ENCODE results near the gene MPC2. TPM values are rescaled to one million over a fixed set of nuclear protein-coding genes. Genes with fewer than 3 reads are reported as not detected.

The MPC2 gene
- total and polyA plus RNA-seq, 4 donors: 32.8 to 56.4 (median 49.4) TPM

DNA sequence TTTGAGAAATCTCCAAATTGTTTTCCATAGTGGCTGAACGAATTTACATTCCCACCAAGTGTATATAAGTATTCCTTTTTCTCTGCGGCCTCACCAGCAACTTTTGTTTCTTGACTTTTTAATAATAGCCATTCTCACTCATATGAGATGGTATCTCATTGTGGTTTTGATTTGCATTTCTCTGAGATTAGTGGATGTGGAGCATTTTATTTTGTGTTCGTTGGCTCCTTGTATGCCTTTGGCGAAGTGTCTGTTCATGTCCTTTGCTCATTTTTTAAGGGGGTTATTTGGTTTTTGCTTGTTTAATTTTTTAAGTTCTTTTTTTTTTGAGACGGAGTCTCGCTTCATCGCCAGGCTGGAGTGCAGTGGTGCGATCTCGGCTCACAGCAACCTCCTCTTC, 45.1 kb upstream of the MPC2 start:
- DNase-seq: no peak
- H3K4me3 ChIP-seq: no peak overlapping the region
- H3K36me3 ChIP-seq (ENCODE audit: control insufficient read depth in 4 of 4, insufficient read depth in 4 of 4, low read length in 4 of 4): peaks cover under 1 to 4% (median 2%) of the 10 kb centered on the region in 4 donors
- H3K27ac ChIP-seq (ENCODE audit: low read depth in 1 of 2, low read length in 1 of 2): no peak overlapping the region
- H3K9ac ChIP-seq (ENCODE audit: insufficient read depth in 1 of 2, low read length in 2 of 2): no peak overlapping the region
- H3K27me3 ChIP-seq (ENCODE audit: control insufficient read depth in 3 of 3, insufficient read depth in 3 of 3, low read length in 2 of 3): no peaks in the 10 kb centered on the region
- H3K4me1 ChIP-seq (ENCODE audit: control insufficient read depth in 5 of 5, insufficient read depth in 5 of 5, low read length in 5 of 5): peaks cover 0 to 7% (median 0%) of the 10 kb centered on the region in 5 donors
- TF ChIP-seq, protein P1, sequence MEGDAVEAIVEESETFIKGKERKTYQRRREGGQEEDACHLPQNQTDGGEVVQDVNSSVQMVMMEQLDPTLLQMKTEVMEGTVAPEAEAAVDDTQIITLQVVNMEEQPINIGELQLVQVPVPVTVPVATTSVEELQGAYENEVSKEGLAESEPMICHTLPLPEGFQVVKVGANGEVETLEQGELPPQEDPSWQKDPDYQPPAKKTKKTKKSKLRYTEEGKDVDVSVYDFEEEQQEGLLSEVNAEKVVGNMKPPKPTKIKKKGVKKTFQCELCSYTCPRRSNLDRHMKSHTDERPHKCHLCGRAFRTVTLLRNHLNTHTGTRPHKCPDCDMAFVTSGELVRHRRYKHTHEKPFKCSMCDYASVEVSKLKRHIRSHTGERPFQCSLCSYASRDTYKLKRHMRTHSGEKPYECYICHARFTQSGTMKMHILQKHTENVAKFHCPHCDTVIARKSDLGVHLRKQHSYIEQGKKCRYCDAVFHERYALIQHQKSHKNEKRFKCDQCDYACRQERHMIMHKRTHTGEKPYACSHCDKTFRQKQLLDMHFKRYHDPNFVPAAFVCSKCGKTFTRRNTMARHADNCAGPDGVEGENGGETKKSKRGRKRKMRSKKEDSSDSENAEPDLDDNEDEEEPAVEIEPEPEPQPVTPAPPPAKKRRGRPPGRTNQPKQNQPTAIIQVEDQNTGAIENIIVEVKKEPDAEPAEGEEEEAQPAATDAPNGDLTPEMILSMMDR (IDR thresholded peaks at IDR 0.05; ENCODE audit: control extremely low read depth, extremely low read depth): no peak
- peaks cover 0 to 2% (median 0%) of the 10 kb centered on the region in 4 donors for H3K9me3 ChIP-seq (ENCODE audit: control insufficient read depth in 4 of 4, insufficient read depth in 3 of 4, low read length in 3 of 4)
- 97 to 98% methylated on average over 9 of the region's 9 CpGs for WGBS, 2 donors
- ATAC-seq (ENCODE audit: insufficient read depth, low FRiP score): no peak

DNA sequence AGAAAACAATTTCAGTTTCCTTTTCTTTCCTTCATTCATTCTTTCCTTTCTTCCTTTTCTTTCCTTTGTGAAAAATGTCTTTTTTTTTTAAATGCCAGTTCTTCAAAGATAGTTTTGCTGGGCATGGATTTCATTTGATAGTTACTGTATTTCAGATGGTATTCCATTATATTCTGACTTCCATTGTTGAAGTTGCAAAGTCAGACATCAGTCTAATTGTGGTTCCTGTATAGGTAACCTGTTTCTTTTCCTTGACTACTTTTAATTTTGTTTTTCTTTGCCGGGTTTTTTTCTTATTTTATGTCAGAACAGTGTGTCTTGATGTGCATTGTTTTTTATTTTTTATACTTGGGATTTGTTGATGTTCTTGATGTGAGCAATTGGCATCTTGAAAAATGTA, 40.4 kb upstream of the MPC2 start:
- H3K27me3 ChIP-seq (ENCODE audit: control insufficient read depth in 3 of 3, insufficient read depth in 3 of 3, low read length in 2 of 3): no peaks in the 10 kb centered on the region
- H3K27ac ChIP-seq (ENCODE audit: low read depth in 1 of 2, low read length in 1 of 2): no peak overlapping the region
- WGBS, 2 donors: 96 to 100% methylated on average over 1 of the region's 1 CpG
- TF ChIP-seq, protein P1 (IDR thresholded peaks at IDR 0.05; ENCODE audit: control extremely low read depth, extremely low read depth): no peak
- H3K9me3 ChIP-seq (ENCODE audit: control insufficient read depth in 4 of 4, insufficient read depth in 3 of 4, low read length in 3 of 4): peaks cover 0 to 2% (median 0%) of the 10 kb centered on the region in 4 donors
- DNase-seq: no peak
- no peak overlapping the region for H3K4me3 ChIP-seq
- H3K36me3 ChIP-seq (ENCODE audit: control insufficient read depth in 4 of 4, insufficient read depth in 4 of 4, low read length in 4 of 4): peaks cover 1 to 12% (median 7%) of the 10 kb centered on the region in 4 donors
- no peak overlapping the region for H3K9ac ChIP-seq (ENCODE audit: insufficient read depth in 1 of 2, low read length in 2 of 2)
- peaks cover 0 to 6% (median 0%) of the 10 kb centered on the region in 5 donors for H3K4me1 ChIP-seq (ENCODE audit: control insufficient read depth in 5 of 5, insufficient read depth in 5 of 5, low read length in 5 of 5)
- no peak for ATAC-seq (ENCODE audit: insufficient read depth, low FRiP score)

DNA sequence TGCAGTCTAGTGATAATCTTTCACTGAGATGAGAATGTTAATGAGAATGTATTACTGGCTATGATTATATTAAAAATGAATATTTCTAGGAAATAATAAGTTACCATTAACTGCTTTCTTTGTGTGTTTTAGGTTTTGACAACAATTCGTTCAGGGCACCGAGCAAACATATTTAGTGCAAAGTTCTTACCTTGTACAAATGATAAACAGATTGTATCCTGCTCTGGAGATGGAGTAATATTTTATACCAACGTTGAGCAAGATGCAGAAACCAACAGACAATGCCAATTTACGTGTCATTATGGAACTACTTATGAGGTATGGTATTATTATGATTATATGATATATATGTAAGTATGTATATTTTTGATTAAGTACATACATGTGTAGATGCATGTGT, 37.8 kb upstream of the MPC2 start:
- ATAC-seq (ENCODE audit: insufficient read depth, low FRiP score) (no peak), DNase-seq (no peak)
- Histone ChIP-seq H3K4me3 (no peak overlapping the region), H3K27me3 (ENCODE audit: control insufficient read depth in 3 of 3, insufficient read depth in 3 of 3, low read length in 2 of 3) (no peaks in the 10 kb centered on the region), H3K9me3 (ENCODE audit: control insufficient read depth in 4 of 4, insufficient read depth in 3 of 4, low read length in 3 of 4) (no peaks in the 10 kb centered on the region), H3K4me1 (ENCODE audit: control insufficient read depth in 5 of 5, insufficient read depth in 5 of 5, low read length in 5 of 5) (peaks cover 0 to 6% (median 0%) of the 10 kb centered on the region in 5 donors), H3K27ac (ENCODE audit: low read depth in 1 of 2, low read length in 1 of 2) (no peak overlapping the region), H3K9ac (ENCODE audit: insufficient read depth in 1 of 2, low read length in 2 of 2) (no peak overlapping the region), H3K36me3 (ENCODE audit: control insufficient read depth in 4 of 4, insufficient read depth in 4 of 4, low read length in 4 of 4) (peaks cover 1 to 12% (median 7%) of the 10 kb centered on the region in 4 donors)
- WGBS, 2 donors: 85% methylated on average over 4 of the region's 4 CpGs
- TF ChIP-seq, protein P1 (IDR thresholded peaks at IDR 0.05; ENCODE audit: control extremely low read depth, extremely low read depth): no peak

DNA sequence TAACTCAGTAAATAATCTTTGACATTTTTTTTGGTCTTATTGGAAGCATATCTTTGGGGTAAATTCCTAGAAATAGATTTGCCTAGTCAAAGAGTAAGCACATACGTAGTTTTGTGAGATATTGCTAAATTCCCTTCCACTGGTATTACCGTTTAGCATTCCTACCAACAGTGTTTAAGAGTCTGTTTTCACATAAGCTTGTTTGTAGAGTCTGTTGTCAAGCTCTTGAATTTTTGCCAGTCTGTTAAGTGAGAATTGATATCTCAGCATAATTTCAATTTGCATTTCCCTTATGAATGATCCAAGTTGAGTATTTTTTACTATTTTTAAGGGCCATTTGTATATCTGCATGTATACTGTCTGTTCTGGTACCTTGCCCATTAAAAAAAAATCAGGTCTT, 37.0 kb upstream of the MPC2 start:
- H3K27me3 ChIP-seq (ENCODE audit: control insufficient read depth in 3 of 3, insufficient read depth in 3 of 3, low read length in 2 of 3): no peaks in the 10 kb centered on the region
- no peaks in the 10 kb centered on the region for H3K9me3 ChIP-seq (ENCODE audit: control insufficient read depth in 4 of 4, insufficient read depth in 3 of 4, low read length in 3 of 4)
- DNase-seq (peak in 2 of 3 donors; percentile 47 to 57), ATAC-seq (ENCODE audit: insufficient read depth, low FRiP score) (no peak)
- H3K27ac ChIP-seq (ENCODE audit: low read depth in 1 of 2, low read length in 1 of 2): no peak overlapping the region
- WGBS, 2 donors: 75 to 83% methylated on average over 2 of the region's 2 CpGs
- no peak overlapping the region for H3K4me3 ChIP-seq
- TF ChIP-seq, protein P1 (IDR thresholded peaks at IDR 0.05; ENCODE audit: control extremely low read depth, extremely low read depth): no peak
- H3K4me1 ChIP-seq (ENCODE audit: control insufficient read depth in 5 of 5, insufficient read depth in 5 of 5, low read length in 5 of 5): peaks cover 0 to 6% (median 0%) of the 10 kb centered on the region in 5 donors
- H3K9ac ChIP-seq (ENCODE audit: insufficient read depth in 1 of 2, low read length in 2 of 2): no peak overlapping the region
- H3K36me3 ChIP-seq (ENCODE audit: control insufficient read depth in 4 of 4, insufficient read depth in 4 of 4, low read length in 4 of 4): peaks cover 1 to 12% (median 7%) of the 10 kb centered on the region in 4 donors

Measured in lung (tissue), 12 donors.